ENCODE data around the gene PPARD.

Gene PPARD

DNA sequence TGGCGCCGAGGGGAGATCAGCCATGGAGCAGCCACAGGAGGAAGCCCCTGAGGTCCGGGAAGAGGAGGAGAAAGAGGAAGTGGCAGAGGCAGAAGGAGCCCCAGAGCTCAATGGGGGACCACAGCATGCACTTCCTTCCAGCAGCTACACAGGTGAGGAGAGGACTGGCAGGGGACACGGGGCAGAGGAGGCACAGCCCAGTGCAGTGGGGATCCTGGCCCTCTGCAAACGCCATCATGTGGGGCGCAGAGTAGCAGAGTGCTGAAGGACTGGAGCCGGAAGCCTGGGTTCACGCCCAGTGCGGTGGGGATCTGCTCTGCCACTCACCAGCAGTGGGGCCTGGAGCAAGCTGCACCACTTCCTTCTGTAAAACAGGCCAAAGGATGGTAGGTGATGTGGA, 68.7 kb downstream of the PPARD start:
- Histone ChIP-seq H3K4me3 (ENCODE audit: low read length, poor library complexity, severe bottlenecking) (no peak overlapping the region), H2AFZ (ENCODE audit: low read length) (no peak overlapping the region), H3K4me1 (ENCODE audit: insufficient read depth, low read length, poor library complexity, severe bottlenecking) (peaks cover 7% of the 10 kb centered on the region), H4K20me1 (ENCODE audit: insufficient read depth, low read length, poor library complexity, severe bottlenecking) (no peaks in the 10 kb centered on the region), H3F3A (ENCODE audit: low read depth) (no peaks in the 10 kb centered on the region), H3K79me2 (ENCODE audit: insufficient read depth, low read length) (no peaks in the 10 kb centered on the region), H3K36me3 (ENCODE audit: insufficient read depth, low read length) (peaks cover 14% of the 10 kb centered on the region; the same call in 1 of the 2 replicates), H3K9me3 (ENCODE audit: insufficient read depth, low read depth, low read length) (no peaks in the 10 kb centered on the region), H3K9ac (ENCODE audit: low read depth, low read length, poor library complexity, severe bottlenecking) (no peak overlapping the region), H3K4me2 (ENCODE audit: low read depth, low read length, poor library complexity, severe bottlenecking) (no peak overlapping the region), H3K27me3 (ENCODE audit: insufficient read depth, low read length, poor library complexity, severe bottlenecking) (no peaks in the 10 kb centered on the region), H3K9me2 (replicated peaks; ENCODE audit: low read depth, low read length) (no peaks in the 10 kb centered on the region)
- TF ChIP-seq EZH2phosphoT487 (IDR thresholded peaks at IDR 0.05; ENCODE audit: borderline replicate concordance): no peak
- TF ChIP-seq, protein P1, sequence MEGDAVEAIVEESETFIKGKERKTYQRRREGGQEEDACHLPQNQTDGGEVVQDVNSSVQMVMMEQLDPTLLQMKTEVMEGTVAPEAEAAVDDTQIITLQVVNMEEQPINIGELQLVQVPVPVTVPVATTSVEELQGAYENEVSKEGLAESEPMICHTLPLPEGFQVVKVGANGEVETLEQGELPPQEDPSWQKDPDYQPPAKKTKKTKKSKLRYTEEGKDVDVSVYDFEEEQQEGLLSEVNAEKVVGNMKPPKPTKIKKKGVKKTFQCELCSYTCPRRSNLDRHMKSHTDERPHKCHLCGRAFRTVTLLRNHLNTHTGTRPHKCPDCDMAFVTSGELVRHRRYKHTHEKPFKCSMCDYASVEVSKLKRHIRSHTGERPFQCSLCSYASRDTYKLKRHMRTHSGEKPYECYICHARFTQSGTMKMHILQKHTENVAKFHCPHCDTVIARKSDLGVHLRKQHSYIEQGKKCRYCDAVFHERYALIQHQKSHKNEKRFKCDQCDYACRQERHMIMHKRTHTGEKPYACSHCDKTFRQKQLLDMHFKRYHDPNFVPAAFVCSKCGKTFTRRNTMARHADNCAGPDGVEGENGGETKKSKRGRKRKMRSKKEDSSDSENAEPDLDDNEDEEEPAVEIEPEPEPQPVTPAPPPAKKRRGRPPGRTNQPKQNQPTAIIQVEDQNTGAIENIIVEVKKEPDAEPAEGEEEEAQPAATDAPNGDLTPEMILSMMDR (conservative IDR thresholded peaks at IDR 0.05; ENCODE audit: low read length): no peak

DNA sequence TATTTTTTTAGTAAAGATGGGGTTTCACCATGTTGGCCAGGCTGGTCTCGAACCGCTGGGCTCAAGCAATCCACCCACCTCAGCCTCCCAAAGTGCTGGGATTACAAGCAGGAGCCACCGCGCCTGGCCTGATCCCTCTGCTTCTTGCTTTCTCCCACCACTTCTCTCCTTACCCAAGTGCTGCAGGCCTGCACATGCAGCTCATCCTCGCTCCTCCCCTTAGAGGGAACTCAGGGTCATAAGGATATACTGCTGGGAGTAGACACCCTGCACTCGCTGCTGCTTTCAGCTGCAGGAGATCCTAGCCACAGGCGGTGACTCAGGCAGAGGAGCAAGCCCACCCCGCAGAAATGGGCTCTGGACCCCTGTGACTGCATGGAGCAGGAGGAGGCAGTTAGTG, 69.7 kb downstream of the PPARD start:
- Histone ChIP-seq H3K4me3 (ENCODE audit: low read length, poor library complexity, severe bottlenecking) (no peak overlapping the region), H4K20me1 (ENCODE audit: insufficient read depth, low read length, poor library complexity, severe bottlenecking) (no peaks in the 10 kb centered on the region), H3K79me2 (ENCODE audit: insufficient read depth, low read length) (no peaks in the 10 kb centered on the region), H3K4me2 (ENCODE audit: low read depth, low read length, poor library complexity, severe bottlenecking) (no peak overlapping the region), H3K36me3 (ENCODE audit: insufficient read depth, low read length) (peaks cover 14% of the 10 kb centered on the region; the same call in 1 of the 2 replicates), H3K9me2 (replicated peaks; ENCODE audit: low read depth, low read length) (no peaks in the 10 kb centered on the region), H3K9me3 (ENCODE audit: insufficient read depth, low read depth, low read length) (no peaks in the 10 kb centered on the region), H3F3A (ENCODE audit: low read depth) (no peaks in the 10 kb centered on the region), H2AFZ (ENCODE audit: low read length) (no peak overlapping the region), H3K4me1 (ENCODE audit: insufficient read depth, low read length, poor library complexity, severe bottlenecking) (peaks cover 7% of the 10 kb centered on the region), H3K27me3 (ENCODE audit: insufficient read depth, low read length, poor library complexity, severe bottlenecking) (no peaks in the 10 kb centered on the region), H3K9ac (ENCODE audit: low read depth, low read length, poor library complexity, severe bottlenecking) (no peak overlapping the region)
- no peak for TF ChIP-seq EZH2phosphoT487 (IDR thresholded peaks at IDR 0.05; ENCODE audit: borderline replicate concordance)
- TF ChIP-seq, protein P1 (conservative IDR thresholded peaks at IDR 0.05; ENCODE audit: low read length): no peak

DNA sequence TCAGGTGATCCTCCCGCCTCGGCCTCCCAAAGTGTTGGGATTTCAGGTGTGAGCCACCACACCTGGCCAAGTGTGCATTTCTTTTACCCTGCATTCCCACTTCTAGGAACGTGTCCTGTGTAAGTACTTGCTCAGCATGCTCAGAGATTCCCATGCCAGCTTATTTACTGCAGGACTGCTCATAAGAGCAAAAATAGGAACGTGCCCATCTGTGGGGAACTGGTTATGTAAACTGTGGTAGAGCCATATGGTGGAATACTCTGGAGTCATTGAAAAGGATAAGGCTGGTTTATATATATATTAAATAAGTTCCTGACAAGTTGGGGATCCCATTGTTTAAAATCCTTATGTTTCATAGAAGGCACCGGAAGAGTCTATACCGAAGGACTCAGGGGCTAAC, 71.6 kb downstream of the PPARD start:
- no peak overlapping the region for H3K4me2 ChIP-seq (ENCODE audit: low read depth, low read length, poor library complexity, severe bottlenecking)
- no peak overlapping the region for H3K9ac ChIP-seq (ENCODE audit: low read depth, low read length, poor library complexity, severe bottlenecking)
- TF ChIP-seq, protein P1 (conservative IDR thresholded peaks at IDR 0.05; ENCODE audit: low read length): no peak
- TF ChIP-seq EZH2phosphoT487 (IDR thresholded peaks at IDR 0.05; ENCODE audit: borderline replicate concordance): no peak
- H3K9me3 ChIP-seq (ENCODE audit: insufficient read depth, low read depth, low read length): no peaks in the 10 kb centered on the region
- H2AFZ ChIP-seq (ENCODE audit: low read length): no peak overlapping the region
- no peaks in the 10 kb centered on the region for H3F3A ChIP-seq (ENCODE audit: low read depth)
- H3K9me2 ChIP-seq (replicated peaks; ENCODE audit: low read depth, low read length): no peaks in the 10 kb centered on the region
- H3K27me3 ChIP-seq (ENCODE audit: insufficient read depth, low read length, poor library complexity, severe bottlenecking): no peaks in the 10 kb centered on the region
- peaks cover 14% of the 10 kb centered on the region; the same call in 1 of the 2 replicates for H3K36me3 ChIP-seq (ENCODE audit: insufficient read depth, low read length)
- peaks cover 19% of the 10 kb centered on the region for H3K4me1 ChIP-seq (ENCODE audit: insufficient read depth, low read length, poor library complexity, severe bottlenecking)
- H3K79me2 ChIP-seq (ENCODE audit: insufficient read depth, low read length): no peaks in the 10 kb centered on the region
- no peaks in the 10 kb centered on the region for H4K20me1 ChIP-seq (ENCODE audit: insufficient read depth, low read length, poor library complexity, severe bottlenecking)
- no peak overlapping the region for H3K4me3 ChIP-seq (ENCODE audit: low read length, poor library complexity, severe bottlenecking)
